Ectodermal cell (in vitro differentiated cells): Measurements from ENCODE around the gene B3GNT7.

Experiments used
- H3K27ac ChIP-seq: 2 replicates; pipeline ENCODE4 v1.7.0; 2013; ENCODE audit warnings: mild to moderate bottlenecking, low read depth, low read length; ENCODE audit not compliant: insufficient read depth, poor library complexity, severe bottlenecking
- H3K27me3 ChIP-seq: 2 replicates; pipeline ENCODE4 v1.7.0; 2013; ENCODE audit warnings: mild to moderate bottlenecking, low read length; ENCODE audit not compliant: insufficient read depth, control insufficient read depth, poor library complexity, severe bottlenecking
- H3K36me3 ChIP-seq: one replicate; pipeline ENCODE4 v1.7.0; 2013; ENCODE audit warnings: low read length; ENCODE audit not compliant: control insufficient read depth, insufficient read depth
- H3K4me1 ChIP-seq: one replicate; pipeline ENCODE4 v1.7.0; 2013; ENCODE audit warnings: low read length; ENCODE audit not compliant: control insufficient read depth, insufficient read depth
- H3K4me3 ChIP-seq: 2 replicates; pipeline ENCODE4 v1.7.0; 2013; ENCODE audit warnings: low read depth, low read length, control low read depth; ENCODE audit not compliant: insufficient read depth
- H3K9me3 ChIP-seq: 2 replicates; pipeline ENCODE4 v1.7.0; 2013; ENCODE audit warnings: mild to moderate bottlenecking, low read length, moderate library complexity; ENCODE audit not compliant: control insufficient read depth
- WGBS, 2 experiments: methylation state at CpG; one replicate each; pipeline ENCODE4 v1.1.7; 2013; ENCODE audit warnings: missing lambda C conversion rate in 2 of 2; 5-methylcytosine and 5-hydroxymethylcytosine counted together

B3GNT7 gene

GRCh38 chr2:231364961-231365810, 30.3 kb upstream of the B3GNT7 start:
- peak overlapping the region; percentile 55 for H3K27ac ChIP-seq
- WGBS, 2 experiments = 85 to 86% methylated on average over 22 of the region's 22 CpGs
- H3K4me1 ChIP-seq = peaks cover 7% of the 10 kb centered on the region
- no peaks in the 10 kb centered on the region for H3K9me3 ChIP-seq
- no peak overlapping the region for H3K4me3 ChIP-seq
- no peaks in the 10 kb centered on the region for H3K27me3 ChIP-seq
- no peaks in the 10 kb centered on the region for H3K36me3 ChIP-seq

DNA sequence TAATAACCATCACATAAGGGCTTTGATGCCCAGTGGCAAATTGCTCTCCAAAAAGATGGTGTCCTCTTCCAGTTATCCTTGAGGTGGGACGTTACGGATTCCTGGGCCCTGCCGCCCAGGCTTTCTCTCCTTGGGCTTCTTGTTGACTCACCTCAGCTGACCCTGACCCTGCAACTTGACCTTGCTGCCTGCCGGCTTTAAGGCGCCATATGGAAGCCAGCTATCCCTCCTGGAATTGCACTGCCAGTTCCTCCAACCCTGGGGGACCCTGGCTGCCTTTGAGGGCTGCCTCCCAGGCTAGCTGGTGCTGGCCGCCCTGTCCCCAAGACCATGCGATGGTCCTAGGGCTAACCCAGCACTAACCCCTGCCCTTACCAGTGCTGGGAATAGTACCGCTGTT, 28.3 kb upstream of the B3GNT7 start:
- no peak overlapping the region for H3K27ac ChIP-seq
- H3K27me3 ChIP-seq = no peaks in the 10 kb centered on the region
- H3K4me3 ChIP-seq = no peak overlapping the region
- WGBS, 2 experiments = 94 to 95% methylated on average over 8 of the region's 8 CpGs
- no peaks in the 10 kb centered on the region for H3K36me3 ChIP-seq
- peaks cover 11% of the 10 kb centered on the region for H3K4me1 ChIP-seq
- no peaks in the 10 kb centered on the region for H3K9me3 ChIP-seq

- no peak overlapping the region for H3K27ac ChIP-seq
- H3K36me3 ChIP-seq = no peaks in the 10 kb centered on the region
- WGBS, 2 experiments = 80% methylated on average over 23 of the region's 23 CpGs
- H3K9me3 ChIP-seq = no peaks in the 10 kb centered on the region
- H3K4me1 ChIP-seq = peaks cover 11% of the 10 kb centered on the region
- H3K27me3 ChIP-seq = no peaks in the 10 kb centered on the region
- H3K4me3 ChIP-seq = no peak overlapping the region
Measured at GRCh38 chr2:231369580-231370428, 25.7 kb upstream of the B3GNT7 start.

GRCh38 chr2:231370429-231370748, 25.1 kb upstream of the B3GNT7 start:
- Histone ChIP-seq H3K4me3 (no peak overlapping the region), H3K27me3 (no peaks in the 10 kb centered on the region), H3K9me3 (no peaks in the 10 kb centered on the region), H3K36me3 (no peaks in the 10 kb centered on the region), H3K27ac (no peak overlapping the region), H3K4me1 (peaks cover 11% of the 10 kb centered on the region)
- 18 to 24% methylated on average over 6 of the region's 6 CpGs for WGBS, 2 experiments

- Histone ChIP-seq H3K27ac (no peak overlapping the region), H3K36me3 (no peaks in the 10 kb centered on the region), H3K4me1 (peaks cover 11% of the 10 kb centered on the region), H3K9me3 (no peaks in the 10 kb centered on the region), H3K27me3 (peaks cover 2% of the 10 kb centered on the region), H3K4me3 (no peak overlapping the region)
- WGBS, 2 experiments = 38 to 41% methylated on average over 21 of the region's 21 CpGs
Measured at GRCh38 chr2:231370749-231371429, 24.6 kb upstream of the B3GNT7 start.

- H3K4me3 ChIP-seq = no peak overlapping the region
- WGBS, 2 experiments = 84% methylated on average over 13 of the region's 13 CpGs
- no peak overlapping the region for H3K27ac ChIP-seq
- no peaks in the 10 kb centered on the region for H3K36me3 ChIP-seq
- peaks cover 3% of the 10 kb centered on the region for H3K27me3 ChIP-seq
- peaks cover 11% of the 10 kb centered on the region for H3K4me1 ChIP-seq
- H3K9me3 ChIP-seq = no peaks in the 10 kb centered on the region
Measured at GRCh38 chr2:231371430-231372054, 24.0 kb upstream of the B3GNT7 start.

GRCh38 chr2:231372326-231372725, 23.2 kb upstream of the B3GNT7 start:
- Histone ChIP-seq H3K4me3 (no peak overlapping the region), H3K27me3 (peaks cover 3% of the 10 kb centered on the region), H3K4me1 (peaks cover 11% of the 10 kb centered on the region), H3K27ac (no peak overlapping the region), H3K9me3 (no peaks in the 10 kb centered on the region), H3K36me3 (no peaks in the 10 kb centered on the region)
- 91% methylated on average over 7 of the region's 7 CpGs for WGBS, 2 experiments

DNA sequence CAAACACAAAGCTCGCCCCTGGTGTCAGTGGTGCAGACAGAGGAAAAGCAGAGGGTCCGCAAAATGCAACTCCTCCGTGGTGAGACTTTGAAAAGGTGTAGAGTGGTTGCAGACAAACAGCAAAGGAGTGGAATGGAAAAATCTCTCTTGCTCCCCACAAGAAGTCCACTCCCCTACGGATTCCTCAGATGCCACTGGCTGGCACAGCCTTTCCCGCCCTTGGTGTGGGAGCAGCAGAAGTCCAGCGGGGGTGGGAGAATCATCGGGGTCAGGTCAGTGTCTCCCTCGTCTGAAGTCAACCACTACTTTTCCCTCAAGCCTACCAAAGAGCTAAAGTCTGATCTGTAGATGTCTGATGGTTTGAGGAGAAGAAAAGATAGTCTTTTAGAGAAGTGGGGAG, 22.3 kb upstream of the B3GNT7 start:
- Histone ChIP-seq H3K27me3 (peaks cover 3% of the 10 kb centered on the region), H3K9me3 (no peaks in the 10 kb centered on the region), H3K27ac (no peak overlapping the region), H3K36me3 (no peaks in the 10 kb centered on the region), H3K4me3 (no peak overlapping the region), H3K4me1 (peaks cover 11% of the 10 kb centered on the region)
- WGBS, 2 experiments = 90 to 93% methylated on average over 8 of the region's 8 CpGs

DNA sequence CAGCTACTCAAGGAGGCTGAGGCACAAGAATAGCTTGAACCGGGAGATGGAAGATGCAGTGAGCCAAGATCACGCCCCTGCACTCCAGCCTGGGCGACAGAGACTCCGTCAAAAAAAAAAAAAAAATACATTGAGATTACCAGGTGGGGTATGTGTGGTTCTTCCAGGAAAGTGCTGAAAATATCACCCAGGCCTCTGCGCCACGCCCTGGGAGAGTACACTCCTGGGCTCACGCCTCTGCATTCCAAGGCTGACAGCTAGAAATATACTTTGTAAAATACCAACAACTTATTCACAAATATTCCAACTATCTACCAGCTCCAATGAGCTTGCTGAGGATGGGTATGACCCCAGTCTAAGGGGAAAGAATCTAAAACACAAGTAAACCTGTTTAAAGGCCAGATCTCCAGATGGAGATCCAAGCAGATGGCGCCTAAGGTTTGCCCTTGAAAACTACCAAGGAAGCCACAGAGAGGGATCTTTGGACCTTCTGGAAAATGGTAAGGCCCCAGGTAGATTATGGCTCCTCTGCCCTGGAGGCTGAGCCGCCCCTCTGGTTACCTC, 21.6 kb upstream of the B3GNT7 start:
- WGBS, 2 experiments = 97% methylated on average over 9 of the region's 9 CpGs
- Histone ChIP-seq H3K9me3 (no peaks in the 10 kb centered on the region), H3K4me1 (peaks cover 11% of the 10 kb centered on the region), H3K27me3 (peaks cover 3% of the 10 kb centered on the region), H3K27ac (no peak overlapping the region), H3K4me3 (no peak overlapping the region), H3K36me3 (no peaks in the 10 kb centered on the region)
